Gastroesophageal sphincter (tissue), 3 donors: ENCODE results near the gene XPO6.

Experiments
- CTCF ChIP-seq, 4 experiments: fragments of 200-600 bp in 2 of 4; fragments of 450-650 bp in 2 of 4; sonication (generic) in 1 of 4; IDR thresholded peaks; one replicate each; pipeline ENCODE4 v1.5.1; 2017 to 2019; ENCODE audit warnings: antibody characterized with exemption in 4 of 4, mild to moderate bottlenecking in 2 of 4, moderate library complexity in 2 of 4
- EP300 ChIP-seq: sonication (generic); formaldehyde crosslinking; IDR thresholded peaks from one replicate; pipeline ENCODE4 v1.6.1; 2017; ENCODE audit warnings: antibody characterized with exemption, mild to moderate bottlenecking
- POLR2A ChIP-seq, 2 donors: fragments of 450-650 bp; IDR thresholded peaks; one replicate each; pipeline ENCODE4 v1.6.1; 2017; ENCODE audit warnings: antibody characterized with exemption in 2 of 2, mild to moderate bottlenecking in 2 of 2, moderate library complexity in 1 of 2
- POLR2AphosphoS5 ChIP-seq: sonication (generic); formaldehyde crosslinking; IDR thresholded peaks from one replicate; pipeline ENCODE4 v1.6.1; 2017; ENCODE audit warnings: antibody characterized with exemption

- TF ChIP-seq POLR2A (IDR thresholded peaks at IDR 0.05) (no peak), CTCF (IDR thresholded peaks at IDR 0.05) (no peak), EP300 (no peak), POLR2AphosphoS5 (peak; percentile 34)
These were observed 681 bp downstream of the XPO6 start for GRCh38 chr16:28210979-28211588.
